ENCODE data around the gene ZNF23. TPM values are rescaled to one million over a fixed set of nuclear protein-coding genes. Genes with fewer than 3 reads are reported as not detected.

The ZNF23 gene
- total RNA-seq, 1 experiment from 2014 or later = 13.7 TPM

- intact Hi-C loops (cut with micrococcal nuclease) = no loop called here
- Mint-ChIP-seq H3K9me3 (ENCODE audit: unreplicated experiment) (peaks cover 6% of the 10 kb centered on the region), H3K27ac (ENCODE audit: low read depth, unreplicated experiment) (no peak overlapping the region), H3K36me3 (ENCODE audit: insufficient read depth, unreplicated experiment) (peaks cover 19% of the 10 kb centered on the region), H3K4me3 (ENCODE audit: unreplicated experiment) (no peak overlapping the region), H3K4me1 (ENCODE audit: insufficient read depth, unreplicated experiment) (peaks cover 8% of the 10 kb centered on the region), H3K27me3 (ENCODE audit: insufficient read depth, unreplicated experiment) (no peaks in the 10 kb centered on the region)
- CTCF ChIA-PET = no interaction called here
- TF ChIP-seq CTCF (IDR thresholded peaks at IDR 0.05; ENCODE audit: unreplicated experiment) = no peak
- DNase-seq (ENCODE audit: unreplicated experiment) = no peak
- POLR2A ChIA-PET = no interaction called here
- BruUV-seq (replicated peaks) = no TSS peak
Measured at GRCh38 chr16:71472931-71473330, 10.9 kb upstream of the ZNF23 start.

- no peak overlapping the region for H3K27ac Mint-ChIP-seq (ENCODE audit: low read depth, unreplicated experiment)
- ChIA-PET CTCF (interaction anchor here (0.6 to 1.7 kb wide), 3 partner anchors 16 to 72 kb away, joined by 3 read pairs; no protein-coding TSS in a partner anchor), POLR2A (interaction anchor here (1.9 kb wide), 1 partner anchor 10 kb away, joined by 10 read pairs; the partner anchor contains the start of gene ZNF23)
- intact Hi-C loops (cut with micrococcal nuclease) = no loop called here
- H3K4me1 Mint-ChIP-seq (ENCODE audit: insufficient read depth, unreplicated experiment) = peaks cover 8% of the 10 kb centered on the region
- BruUV-seq (replicated peaks) = no TSS peak
- H3K27me3 Mint-ChIP-seq (ENCODE audit: insufficient read depth, unreplicated experiment) = no peaks in the 10 kb centered on the region
- DNase-seq (ENCODE audit: unreplicated experiment) = no peak
- TF ChIP-seq CTCF (IDR thresholded peaks at IDR 0.05; ENCODE audit: unreplicated experiment) = no peak
- H3K9me3 Mint-ChIP-seq (ENCODE audit: unreplicated experiment) = no peaks in the 10 kb centered on the region
- H3K36me3 Mint-ChIP-seq (ENCODE audit: insufficient read depth, unreplicated experiment) = peaks cover 14% of the 10 kb centered on the region
- no peak overlapping the region for H3K4me3 Mint-ChIP-seq (ENCODE audit: unreplicated experiment)
Measured at GRCh38 chr16:71472051-71472450, 10.0 kb upstream of the ZNF23 start.

- CTCF ChIA-PET = no interaction called here
- TF ChIP-seq CTCF (IDR thresholded peaks at IDR 0.05; ENCODE audit: unreplicated experiment) = no peak
- Mint-ChIP-seq H3K27me3 (ENCODE audit: insufficient read depth, unreplicated experiment) (no peaks in the 10 kb centered on the region), H3K4me3 (ENCODE audit: unreplicated experiment) (no peak overlapping the region), H3K9me3 (ENCODE audit: unreplicated experiment) (no peaks in the 10 kb centered on the region), H3K27ac (ENCODE audit: low read depth, unreplicated experiment) (no peak overlapping the region), H3K36me3 (ENCODE audit: insufficient read depth, unreplicated experiment) (peaks cover 6% of the 10 kb centered on the region), H3K4me1 (ENCODE audit: insufficient read depth, unreplicated experiment) (no peaks in the 10 kb centered on the region)
- intact Hi-C loops (cut with micrococcal nuclease) = loop anchor here (1.0 kb wide), 1 partner anchor 7 kb away; no protein-coding TSS in a partner anchor
- no TSS peak for BruUV-seq (replicated peaks)
- POLR2A ChIA-PET = no interaction called here
- peak; percentile 56 for DNase-seq (ENCODE audit: unreplicated experiment)
Measured at GRCh38 chr16:71467810-71468209, 5.8 kb upstream of the ZNF23 start.

- DNase-seq (ENCODE audit: unreplicated experiment) = no peak
- H3K4me1 Mint-ChIP-seq (ENCODE audit: insufficient read depth, unreplicated experiment) = peaks cover 5% of the 10 kb centered on the region
- no TSS peak for BruUV-seq (replicated peaks)
- H3K4me3 Mint-ChIP-seq (ENCODE audit: unreplicated experiment) = no peak overlapping the region
- H3K9me3 Mint-ChIP-seq (ENCODE audit: unreplicated experiment) = no peaks in the 10 kb centered on the region
- intact Hi-C loops (cut with micrococcal nuclease) = no loop called here
- peaks cover 13% of the 10 kb centered on the region for H3K36me3 Mint-ChIP-seq (ENCODE audit: insufficient read depth, unreplicated experiment)
- no peaks in the 10 kb centered on the region for H3K27me3 Mint-ChIP-seq (ENCODE audit: insufficient read depth, unreplicated experiment)
- CTCF ChIA-PET = interaction anchor here (0.9 to 1.6 kb wide), 3 partner anchors 15 to 71 kb away, joined by 3 to 6 read pairs (median 4); no protein-coding TSS in a partner anchor
- POLR2A ChIA-PET = interaction anchor here (0.6 to 5.7 kb wide), 2 partner anchors 19 to 712 kb away, joined by 3 to 94 read pairs; no protein-coding TSS in a partner anchor
- H3K27ac Mint-ChIP-seq (ENCODE audit: low read depth, unreplicated experiment) = no peak overlapping the region
- no peak for TF ChIP-seq CTCF (IDR thresholded peaks at IDR 0.05; ENCODE audit: unreplicated experiment)
Measured at GRCh38 chr16:71464231-71464630, 2.2 kb upstream of the ZNF23 start.

Data from MCF 10A (cell line).